HEK293T (cell line): ENCODE data around the gene SLC25A47.

Source experiments
- ARNT ChIP-seq: fragments of 450-650 bp; IDR thresholded peaks from 2 replicates; pipeline ENCODE4 v1.6.1; 2017; ENCODE audit warnings: mild to moderate bottlenecking
- BHLHE40 ChIP-seq: fragments of 450-650 bp; IDR thresholded peaks from 2 replicates; pipeline ENCODE4 v1.6.1; 2016; ENCODE audit warnings: mild to moderate bottlenecking, moderate library complexity, borderline replicate concordance
- CTBP1 ChIP-seq: fragments of 450-650 bp; IDR thresholded peaks from 2 replicates; pipeline ENCODE4 v1.6.1; 2016; ENCODE audit warnings: borderline replicate concordance
- FOXA1 ChIP-seq: fragments of 450-650 bp; IDR thresholded peaks from 2 replicates; pipeline ENCODE4 v1.6.1; 2016; ENCODE audit warnings: mild to moderate bottlenecking
- FOXK2 ChIP-seq: fragments of 450-650 bp; IDR thresholded peaks from 2 replicates; pipeline ENCODE4 v1.6.1; 2016; ENCODE audit warnings: mild to moderate bottlenecking
- HDGF ChIP-seq: fragments of 450-650 bp; IDR thresholded peaks from 2 replicates; pipeline ENCODE4 v1.6.1; 2017; ENCODE audit warnings: antibody characterized with exemption, borderline replicate concordance
- NFRKB ChIP-seq: fragments of 450-650 bp; IDR thresholded peaks from 2 replicates; pipeline ENCODE4 v1.6.1; 2016; ENCODE audit warnings: mild to moderate bottlenecking, moderate library complexity
- SP1 ChIP-seq: fragments of 450-650 bp; IDR thresholded peaks from 2 replicates; pipeline ENCODE4 v1.6.1; 2017
- SUZ12 ChIP-seq: fragments of 450-650 bp; IDR thresholded peaks from 2 replicates; pipeline ENCODE4 v1.6.1; 2016; ENCODE audit warnings: mild to moderate bottlenecking
- TARDBP ChIP-seq: fragments of 450-650 bp; IDR thresholded peaks from 2 replicates; pipeline ENCODE4 v1.6.1; 2016
- ZNF384 ChIP-seq: fragments of 450-650 bp; IDR thresholded peaks from 2 replicates; pipeline ENCODE4 v1.6.1; 2016

DNA sequence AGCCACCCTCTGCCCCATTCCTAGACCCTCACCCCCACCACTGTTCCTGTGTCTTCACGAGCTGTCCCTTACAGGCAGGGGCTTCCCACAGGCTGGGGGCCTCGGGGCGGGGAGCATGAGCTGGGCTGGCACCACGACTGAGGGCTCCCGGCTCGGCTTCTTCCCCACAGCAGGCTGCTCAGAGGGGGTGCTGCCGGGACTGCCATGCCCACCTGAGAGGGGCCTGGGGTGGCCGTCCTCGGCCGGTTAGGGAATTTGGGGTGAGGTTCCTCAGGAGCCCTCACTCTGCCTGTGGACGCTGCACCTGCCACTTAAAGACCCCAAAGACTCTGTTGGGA is 6.8 kb downstream of the SLC25A47 start:
- TF ChIP-seq NFRKB (no peak), ARNT (no peak), TARDBP (no peak), HDGF (no peak), ZNF384 (no peak), BHLHE40 (no peak), SUZ12 (no peak), FOXK2 (no peak), SP1 (no peak), CTBP1 (no peak), FOXA1 (no peak)
